ENCODE data around the gene ASCC3.
A peak's percentile ranks its signal among the peaks of the same experiment; 100 is the strongest.
"Not testable (repeated sequence)": the region's sequence is repeated elsewhere in the genome, so short reads cannot be mapped to it uniquely, and the experiment has no call there.

The ASCC3 gene, protein sequence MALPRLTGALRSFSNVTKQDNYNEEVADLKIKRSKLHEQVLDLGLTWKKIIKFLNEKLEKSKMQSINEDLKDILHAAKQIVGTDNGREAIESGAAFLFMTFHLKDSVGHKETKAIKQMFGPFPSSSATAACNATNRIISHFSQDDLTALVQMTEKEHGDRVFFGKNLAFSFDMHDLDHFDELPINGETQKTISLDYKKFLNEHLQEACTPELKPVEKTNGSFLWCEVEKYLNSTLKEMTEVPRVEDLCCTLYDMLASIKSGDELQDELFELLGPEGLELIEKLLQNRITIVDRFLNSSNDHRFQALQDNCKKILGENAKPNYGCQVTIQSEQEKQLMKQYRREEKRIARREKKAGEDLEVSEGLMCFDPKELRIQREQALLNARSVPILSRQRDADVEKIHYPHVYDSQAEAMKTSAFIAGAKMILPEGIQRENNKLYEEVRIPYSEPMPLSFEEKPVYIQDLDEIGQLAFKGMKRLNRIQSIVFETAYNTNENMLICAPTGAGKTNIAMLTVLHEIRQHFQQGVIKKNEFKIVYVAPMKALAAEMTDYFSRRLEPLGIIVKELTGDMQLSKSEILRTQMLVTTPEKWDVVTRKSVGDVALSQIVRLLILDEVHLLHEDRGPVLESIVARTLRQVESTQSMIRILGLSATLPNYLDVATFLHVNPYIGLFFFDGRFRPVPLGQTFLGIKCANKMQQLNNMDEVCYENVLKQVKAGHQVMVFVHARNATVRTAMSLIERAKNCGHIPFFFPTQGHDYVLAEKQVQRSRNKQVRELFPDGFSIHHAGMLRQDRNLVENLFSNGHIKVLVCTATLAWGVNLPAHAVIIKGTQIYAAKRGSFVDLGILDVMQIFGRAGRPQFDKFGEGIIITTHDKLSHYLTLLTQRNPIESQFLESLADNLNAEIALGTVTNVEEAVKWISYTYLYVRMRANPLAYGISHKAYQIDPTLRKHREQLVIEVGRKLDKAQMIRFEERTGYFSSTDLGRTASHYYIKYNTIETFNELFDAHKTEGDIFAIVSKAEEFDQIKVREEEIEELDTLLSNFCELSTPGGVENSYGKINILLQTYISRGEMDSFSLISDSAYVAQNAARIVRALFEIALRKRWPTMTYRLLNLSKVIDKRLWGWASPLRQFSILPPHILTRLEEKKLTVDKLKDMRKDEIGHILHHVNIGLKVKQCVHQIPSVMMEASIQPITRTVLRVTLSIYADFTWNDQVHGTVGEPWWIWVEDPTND (N-terminal part only)

DNA sequence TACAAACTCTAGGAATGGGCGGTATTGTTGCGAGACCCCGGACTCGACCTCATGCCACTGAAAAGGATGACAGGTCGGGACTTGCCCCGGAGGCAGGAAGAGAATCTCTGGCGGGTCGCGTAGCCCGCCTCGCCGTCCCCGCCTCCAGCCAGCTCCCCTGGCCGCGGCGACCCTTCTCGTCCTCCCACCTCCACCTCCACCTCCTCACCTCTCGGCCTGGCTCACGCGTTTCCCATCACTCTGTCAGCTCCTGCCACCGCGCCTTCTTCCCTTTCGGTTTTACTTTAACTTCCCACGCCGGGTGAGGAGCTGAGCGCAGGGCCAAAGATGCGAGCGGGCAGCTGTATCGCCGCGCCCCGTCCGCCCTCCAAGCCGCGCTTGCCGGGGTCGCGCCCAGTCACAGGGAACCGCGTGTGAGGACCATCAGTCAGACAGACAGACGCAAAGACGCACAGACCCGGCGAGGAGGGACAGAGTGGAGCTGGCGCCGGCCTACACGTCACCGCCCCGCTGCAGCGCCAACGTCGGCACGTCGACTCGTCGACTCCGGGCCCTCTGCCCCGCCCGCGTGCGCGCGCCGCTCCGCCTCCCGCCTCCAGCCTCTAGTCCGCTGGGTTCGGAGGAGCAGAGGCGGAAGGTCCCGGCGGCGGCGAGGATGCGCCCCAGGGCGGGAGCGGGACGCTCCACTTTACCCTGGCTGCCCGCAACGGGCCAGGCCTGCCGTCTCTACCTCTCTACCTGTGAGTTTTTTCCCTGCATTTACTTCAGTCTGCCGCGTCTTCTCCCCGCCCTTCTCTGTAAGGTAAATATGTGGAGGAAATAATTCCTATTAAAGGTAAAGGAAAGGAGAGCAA, at the start of gene ASCC3:
ASCC3 (minus strand) TSS at position 477 of the 854 bp plus-strand sequence. CDS start 13,332 bp downstream, outside the sequence.
- peak; percentile 83 to 92 (median 88) for DNase-seq (ENCODE audit: low read depth in 3 of 3)

DNA sequence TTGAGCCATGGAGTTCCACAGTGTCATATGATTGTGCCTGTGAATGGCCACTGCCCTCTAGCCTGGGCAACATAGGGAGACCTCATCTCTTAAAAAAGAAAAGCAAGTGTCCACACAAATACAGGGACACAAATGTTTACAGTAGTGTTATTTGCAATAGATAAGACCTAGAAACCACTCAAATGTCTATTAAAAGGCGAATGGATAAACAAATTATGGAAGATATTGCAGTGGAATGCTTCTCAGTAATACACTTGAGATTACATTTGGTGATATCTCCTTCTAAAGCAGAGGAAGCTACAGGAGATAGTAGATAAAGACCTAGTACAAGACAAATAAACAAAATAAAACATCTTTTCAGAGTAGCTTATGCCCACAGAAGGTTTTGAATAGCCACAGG, 44.6 kb upstream of the ASCC3 start:
- no peak for DNase-seq (ENCODE audit: low read depth in 3 of 3)

DNA sequence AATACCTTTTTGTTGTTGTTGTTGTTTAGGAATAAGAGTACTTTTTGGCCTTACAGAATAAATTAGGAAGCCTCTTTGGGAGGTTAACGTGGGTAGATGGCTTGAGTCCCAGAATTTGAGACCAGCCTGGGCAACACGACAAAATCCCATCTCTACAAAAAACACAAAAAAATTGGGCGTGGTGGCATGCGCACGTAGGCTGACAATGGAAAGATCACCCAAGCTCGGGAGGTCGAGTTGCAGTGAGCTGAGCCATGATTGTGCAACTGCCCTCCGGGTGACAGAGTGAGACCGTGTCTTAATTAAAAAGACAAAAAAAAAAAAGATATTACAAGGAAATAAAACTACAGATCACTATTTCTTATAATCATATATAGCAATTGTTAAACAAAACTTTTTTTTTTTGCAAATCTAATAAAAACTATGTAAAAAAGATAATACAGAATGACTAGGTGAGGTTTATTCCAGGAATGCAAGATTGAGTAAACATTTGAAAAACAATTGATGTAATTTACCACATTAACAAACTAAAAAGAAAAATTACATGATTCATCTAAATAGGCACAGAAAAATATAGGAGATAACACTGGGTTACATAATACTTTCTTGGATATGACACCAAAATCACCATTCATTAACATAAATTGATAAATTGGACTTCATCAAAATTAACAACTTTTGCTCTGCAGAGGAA, 43.6 kb upstream of the ASCC3 start:
- DNase-seq (ENCODE audit: low read depth in 3 of 3): no peak

DNA sequence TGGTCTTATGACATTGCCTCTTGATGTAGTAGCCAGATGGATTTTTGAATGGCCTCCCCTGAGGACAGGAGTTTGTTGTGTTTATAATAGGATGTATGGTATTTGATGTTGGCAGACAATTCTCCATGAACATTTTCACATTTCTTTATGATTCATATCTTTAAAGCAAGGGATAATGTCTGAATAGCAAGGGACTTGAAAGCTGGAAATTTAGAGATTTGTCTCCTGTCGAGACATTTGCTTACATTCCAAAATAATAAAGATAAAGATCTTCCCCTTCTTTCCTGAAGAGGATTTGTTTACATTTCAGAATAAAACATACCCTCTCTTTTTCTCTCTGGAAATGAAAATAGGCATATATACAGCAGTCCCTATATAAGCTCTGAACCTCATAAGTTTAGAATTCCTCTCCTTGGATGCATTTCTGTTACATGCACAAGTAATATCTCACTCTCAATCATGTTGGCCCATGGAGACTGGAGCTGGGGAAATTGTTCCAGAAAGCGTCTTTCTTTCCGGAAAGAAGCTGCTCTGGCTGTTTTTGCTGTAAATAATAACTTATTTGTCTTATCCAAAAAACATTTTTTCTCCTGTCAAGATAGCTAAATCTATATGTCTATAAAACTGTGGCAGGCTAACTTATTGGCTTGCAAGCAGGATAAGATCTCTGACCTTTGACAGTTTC, 42.5 kb upstream of the ASCC3 start:
- DNase-seq (ENCODE audit: low read depth in 3 of 3): no peak

DNA sequence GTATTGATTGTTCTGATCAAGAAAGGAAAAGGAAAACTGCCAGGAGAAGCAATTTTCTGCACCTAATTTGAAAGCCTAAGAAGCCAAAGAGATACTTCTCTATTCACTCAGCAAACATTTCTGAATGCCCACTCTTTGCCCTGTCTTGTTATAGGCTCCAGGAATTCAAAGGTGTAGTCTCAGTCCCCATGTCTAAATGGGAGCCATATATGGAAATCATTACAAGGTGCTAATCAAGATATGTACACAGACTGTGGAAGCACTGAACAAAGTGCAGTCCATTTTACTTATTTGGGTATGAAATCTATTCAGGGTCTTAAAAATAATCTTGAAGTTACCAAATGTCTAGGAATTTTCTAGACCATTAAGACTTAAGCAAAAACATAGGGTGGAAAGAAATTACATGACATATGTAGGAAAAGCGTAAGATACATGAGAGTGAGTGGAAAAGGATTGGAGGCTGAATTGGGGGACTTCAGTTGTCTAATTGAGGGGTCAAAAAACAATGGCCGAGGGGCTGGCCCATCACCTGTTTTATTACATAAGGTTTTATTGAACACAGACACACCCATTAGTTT, 39.0 kb upstream of the ASCC3 start:
- no peak for DNase-seq (ENCODE audit: low read depth in 3 of 3)

DNA sequence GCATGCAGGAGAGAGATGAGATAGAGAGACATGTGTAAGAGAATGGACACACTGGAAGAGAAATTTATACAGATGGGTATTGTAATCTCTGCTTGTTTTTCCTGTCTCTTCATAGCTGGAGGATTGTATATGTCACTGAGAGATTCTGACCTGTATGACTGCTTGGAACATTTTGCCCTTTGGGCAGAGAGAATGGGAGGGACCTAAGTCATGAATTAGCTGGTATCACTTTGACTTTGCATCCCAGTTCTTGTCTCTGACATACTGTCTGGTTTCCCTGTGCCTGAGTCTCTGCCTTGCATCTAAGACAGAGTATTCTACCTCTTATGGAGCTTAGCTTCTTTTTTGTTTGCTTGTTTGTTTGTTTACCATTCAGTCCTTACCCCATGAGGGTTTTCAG, 37.0 kb upstream of the ASCC3 start:
- no peak for DNase-seq (ENCODE audit: low read depth in 3 of 3)

DNA sequence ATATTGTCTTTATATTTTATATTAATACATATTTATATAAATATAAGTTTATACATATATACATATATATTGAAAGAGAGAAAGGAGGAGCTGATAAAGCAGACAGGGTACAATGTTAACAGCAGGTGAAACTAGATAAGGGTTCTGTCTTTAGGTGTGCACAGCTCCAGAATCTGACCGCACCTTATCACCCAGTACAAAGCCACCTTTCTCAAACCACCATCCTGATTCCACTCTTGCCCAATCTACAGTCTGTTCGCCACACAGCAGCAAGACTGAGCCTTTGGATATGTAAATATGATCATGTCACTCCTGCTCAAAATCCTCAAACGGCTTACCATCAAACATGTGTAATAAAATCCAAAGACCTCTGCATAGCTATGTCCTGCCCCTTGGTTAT, 34.7 kb upstream of the ASCC3 start:
- no peak for DNase-seq (ENCODE audit: low read depth in 3 of 3)

DNA sequence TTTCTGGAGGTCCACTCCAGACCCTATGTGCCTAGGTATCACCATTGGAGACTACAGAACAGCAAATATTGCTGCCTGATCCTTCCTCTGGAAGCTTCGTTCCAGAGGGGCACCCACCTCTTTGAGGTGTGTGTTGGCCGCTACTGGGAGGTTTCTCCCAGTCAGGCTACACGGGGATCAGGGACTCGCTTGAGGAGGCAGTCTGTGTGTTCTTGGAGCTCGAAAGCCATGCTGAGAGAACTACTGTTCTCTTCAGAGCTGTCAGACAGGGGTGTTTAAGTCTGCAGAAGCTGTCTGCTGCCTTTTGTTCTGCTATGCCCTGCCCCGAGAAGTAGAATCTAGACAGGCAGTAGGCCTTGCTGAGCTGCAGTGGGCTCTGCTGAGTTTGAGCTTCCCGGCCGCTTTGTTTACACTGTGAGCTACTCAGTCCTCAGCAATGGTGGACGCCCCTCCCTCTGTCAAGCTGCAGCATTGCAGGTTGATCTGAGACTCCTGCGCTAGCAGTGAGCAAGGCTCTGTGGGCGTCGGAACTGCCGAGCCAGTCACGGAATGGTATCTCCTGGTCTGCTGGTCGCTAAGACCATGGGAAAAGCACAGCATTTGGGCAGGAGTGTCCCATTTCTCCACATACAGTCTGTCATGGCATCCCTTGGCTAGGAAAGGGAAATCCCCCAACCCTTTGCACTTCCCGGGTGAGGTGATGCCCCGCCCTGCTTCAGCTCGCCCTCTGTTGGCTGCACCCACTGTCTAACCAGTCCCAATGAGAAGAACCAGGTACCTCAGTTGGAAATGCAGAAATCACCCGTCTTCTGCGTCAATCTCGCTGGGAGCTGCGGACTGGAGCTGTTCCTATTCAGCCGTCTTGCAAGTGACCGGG, 32.5 kb upstream of the ASCC3 start:
- DNase-seq (ENCODE audit: low read depth in 3 of 3): peak in 1 of 3 experiments; percentile 3

DNA sequence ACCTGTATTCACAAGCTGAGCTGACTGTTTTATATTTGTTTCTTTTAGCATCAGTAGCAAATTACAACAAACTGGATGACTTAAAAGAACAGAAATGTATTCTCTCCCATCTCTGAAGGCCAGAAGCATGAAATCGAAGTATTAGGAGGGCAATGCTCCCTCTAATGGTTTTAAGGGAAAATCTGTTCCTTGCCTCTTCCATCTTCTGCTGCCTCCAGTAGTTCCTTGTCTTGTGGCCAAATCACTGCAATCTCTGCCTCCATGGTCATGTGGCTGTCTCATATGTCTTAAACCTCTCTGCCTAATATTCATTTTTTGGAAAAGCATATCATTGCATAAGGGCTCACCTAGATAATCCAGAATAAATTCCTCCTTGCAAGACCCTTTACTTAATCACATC, 25.2 kb upstream of the ASCC3 start:
- no peak for DNase-seq (ENCODE audit: low read depth in 3 of 3)

DNA sequence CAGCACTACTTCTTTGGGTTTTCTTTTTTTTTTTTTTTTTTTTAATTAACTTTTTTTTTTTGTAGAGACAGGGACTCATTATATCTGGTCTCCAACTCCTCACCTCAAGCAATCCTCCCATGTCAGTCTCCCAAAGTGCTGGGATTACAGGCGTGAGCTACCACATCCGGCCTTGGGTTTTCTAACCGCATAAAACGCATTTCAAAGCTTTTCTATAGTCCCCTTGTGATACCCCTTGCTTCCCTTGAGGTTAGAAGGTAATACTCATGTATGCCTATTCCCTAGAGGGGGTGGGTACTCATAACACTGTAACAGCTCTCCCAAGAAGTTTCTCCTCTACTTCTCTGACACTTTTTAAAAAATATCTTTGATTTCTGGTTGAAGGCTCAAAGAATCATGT, 23.9 kb upstream of the ASCC3 start:
- no peak for DNase-seq (ENCODE audit: low read depth in 3 of 3)

DNA sequence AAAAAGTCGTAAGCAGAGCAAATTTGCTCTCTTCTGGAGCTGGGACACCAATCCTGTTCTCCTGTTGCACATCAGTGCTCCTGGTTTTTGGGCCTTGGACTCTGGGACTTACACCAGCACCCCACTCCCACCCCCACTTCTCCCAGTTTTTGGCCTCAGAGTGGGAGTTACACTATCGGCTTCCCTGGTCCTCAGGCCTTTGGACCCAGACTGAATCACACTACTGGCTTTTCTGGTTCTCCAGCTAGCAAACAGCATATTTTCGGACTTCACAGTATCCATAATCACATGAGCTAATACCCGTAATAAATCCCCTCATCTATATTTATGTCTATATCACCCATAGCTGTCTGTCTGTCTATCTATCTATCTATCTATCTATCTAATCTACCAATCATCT, 23.2 kb upstream of the ASCC3 start:
- no peak for DNase-seq (ENCODE audit: low read depth in 3 of 3)

DNA sequence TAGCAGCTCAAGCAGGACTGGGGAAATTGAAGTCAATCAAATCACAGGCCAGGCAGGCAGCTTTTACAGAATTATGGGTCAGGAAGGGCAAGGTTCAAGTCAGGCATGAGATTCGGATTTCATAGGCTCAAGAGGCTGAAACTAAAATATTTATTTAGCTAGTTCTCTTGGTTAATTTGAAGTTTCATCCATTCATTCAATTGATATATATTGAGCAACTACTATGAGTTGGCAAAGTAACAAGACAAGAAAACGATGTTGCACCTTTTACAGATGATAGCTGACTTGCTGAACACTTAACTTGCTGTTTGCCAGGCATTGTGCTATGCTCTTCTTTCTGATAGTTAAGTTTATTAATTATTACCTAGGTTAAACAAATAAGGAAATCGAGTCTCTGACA, 20.5 kb upstream of the ASCC3 start:
- DNase-seq (ENCODE audit: low read depth in 3 of 3): no peak

DNA sequence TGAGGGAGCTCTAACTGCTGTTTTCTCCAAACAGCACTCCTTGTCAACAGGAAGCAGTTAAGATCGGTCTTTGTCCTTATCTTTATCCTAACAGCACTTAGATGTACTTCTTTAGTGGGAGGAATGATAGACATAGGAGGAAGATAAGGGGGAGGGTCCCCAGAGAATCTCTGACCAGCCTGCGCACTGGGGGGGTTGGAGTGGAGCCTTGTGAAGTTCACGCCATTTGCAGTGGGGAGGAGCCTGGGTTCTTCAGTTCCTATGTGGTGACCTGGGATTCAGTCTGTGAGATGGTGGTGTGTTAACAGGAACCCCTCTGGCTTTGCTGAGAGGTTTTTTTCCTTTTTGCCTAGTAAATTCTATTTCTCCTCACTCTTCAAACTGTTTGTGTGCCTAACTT, 18.1 kb upstream of the ASCC3 start:
- no peak for DNase-seq (ENCODE audit: low read depth in 3 of 3)

DNA sequence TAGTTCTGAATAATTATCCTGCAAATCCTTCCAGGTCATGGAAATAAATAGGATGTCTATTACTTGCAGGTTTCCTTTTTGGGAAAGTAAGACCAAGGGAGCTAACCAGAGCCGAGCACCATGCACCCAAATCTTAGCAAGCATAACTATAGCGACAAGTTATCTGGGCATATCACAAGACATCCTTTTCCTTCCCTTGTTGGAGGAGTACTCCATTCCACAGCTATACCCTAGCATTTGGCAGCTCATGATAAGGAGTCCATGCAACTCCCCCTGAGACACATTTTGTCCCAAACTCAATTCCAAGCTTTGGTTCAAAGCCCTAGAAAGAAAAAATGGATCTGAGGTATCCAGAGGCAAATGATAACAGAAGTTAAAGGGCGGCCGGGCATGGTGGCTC, 16.5 kb upstream of the ASCC3 start:
- no peak for DNase-seq (ENCODE audit: low read depth in 3 of 3)

DNA sequence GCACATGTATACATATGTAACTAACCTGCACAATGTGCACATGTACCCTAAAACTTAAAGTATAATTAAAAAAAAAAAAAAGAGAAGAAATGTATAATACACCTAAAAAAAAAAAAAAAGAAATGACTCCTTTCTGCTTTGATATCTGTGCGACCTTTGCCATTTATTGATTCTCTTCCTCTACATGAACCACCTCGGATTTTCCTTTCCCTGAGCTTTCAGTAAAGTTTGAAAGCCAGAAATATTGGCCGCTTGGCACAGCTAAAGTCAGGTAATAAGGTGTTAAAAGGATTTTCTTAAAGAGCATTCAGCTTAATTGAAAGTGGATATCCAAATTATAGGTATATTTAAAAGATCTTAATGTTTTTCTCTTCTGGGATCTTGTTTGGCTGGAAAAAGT, 12.6 kb upstream of the ASCC3 start:
- DNase-seq (ENCODE audit: low read depth in 3 of 3): no peak

DNA sequence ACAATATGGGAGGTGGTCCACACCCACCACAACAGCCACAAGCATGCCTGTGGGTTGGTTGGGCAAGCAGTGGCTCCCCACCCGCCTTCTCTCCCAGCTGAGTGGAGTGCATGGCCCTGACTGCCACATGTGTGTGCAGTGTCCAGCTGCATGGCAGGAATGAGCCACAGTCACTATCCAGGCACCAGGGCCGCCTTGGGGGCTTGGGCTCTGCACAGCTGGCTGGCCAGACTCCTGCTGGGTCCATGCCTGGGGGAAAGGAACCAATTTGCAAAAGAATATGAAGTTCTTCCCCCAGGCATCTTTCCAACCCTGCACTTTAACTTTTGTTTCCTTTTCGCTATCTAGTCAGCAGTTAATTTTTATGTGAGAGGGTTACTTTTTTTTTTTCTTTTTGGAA, 11.6 kb upstream of the ASCC3 start:
- no peak for DNase-seq (ENCODE audit: low read depth in 3 of 3)

DNA sequence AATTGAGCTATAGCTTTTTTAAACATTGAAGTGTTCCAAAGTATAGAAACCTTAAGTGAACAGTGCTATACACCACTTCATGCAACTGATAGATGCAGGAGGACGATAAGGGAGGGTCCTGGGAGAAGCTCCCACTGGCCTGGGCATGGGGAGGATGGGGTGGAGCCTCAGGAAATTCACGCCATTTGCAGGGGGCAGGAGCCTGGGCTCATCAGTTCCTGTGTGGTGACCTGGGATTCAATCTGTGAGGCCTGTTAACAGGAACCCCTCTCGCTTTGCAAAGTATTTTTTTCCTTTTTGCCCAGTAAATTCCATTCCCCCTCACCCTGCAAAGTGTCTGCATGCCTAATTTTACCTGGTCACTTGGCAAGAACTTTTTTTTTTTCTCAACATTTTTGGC, 11.0 kb upstream of the ASCC3 start:
- no peak for DNase-seq (ENCODE audit: low read depth in 3 of 3)

DNA sequence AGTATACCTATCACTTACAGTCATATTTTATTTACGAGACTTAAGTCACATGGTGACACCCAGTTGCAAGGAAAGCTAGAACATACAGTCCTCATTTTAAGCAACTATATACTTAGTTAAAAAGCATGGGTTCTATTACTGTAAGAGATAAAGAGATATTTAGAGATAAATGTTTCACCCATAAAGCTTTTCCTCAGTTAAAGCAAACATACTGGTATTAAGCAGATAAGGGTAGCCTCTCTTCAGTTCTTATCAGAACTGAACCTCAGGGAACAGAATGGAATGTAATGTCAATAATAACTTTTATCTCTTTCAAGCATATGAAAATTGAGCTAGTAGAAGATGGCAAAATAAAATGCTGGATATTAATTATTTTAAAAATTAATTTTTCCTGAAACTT, 9.9 kb upstream of the ASCC3 start:
- DNase-seq (ENCODE audit: low read depth in 3 of 3): no peak

DNA sequence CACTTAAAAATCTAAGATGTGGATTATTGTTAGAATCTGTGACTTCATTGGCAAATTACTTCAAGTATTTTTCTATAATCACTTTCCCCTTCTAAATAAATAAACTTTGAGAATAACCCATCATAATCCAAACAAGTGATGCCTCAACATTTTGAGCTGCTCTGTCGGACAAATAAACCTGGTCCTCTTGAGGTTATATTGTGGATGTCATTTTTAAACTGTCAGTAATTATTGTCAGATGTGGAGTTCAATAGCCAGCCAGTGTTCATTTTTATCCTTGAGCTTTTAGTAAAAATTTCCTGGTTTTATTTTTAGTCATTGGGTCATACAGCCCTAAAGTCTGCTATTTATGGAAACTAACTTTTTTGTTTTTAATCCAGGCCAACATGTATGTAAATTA, 9.5 kb upstream of the ASCC3 start:
- DNase-seq (ENCODE audit: low read depth in 3 of 3): not testable (repeated sequence)
